GM13977 (cell line): ENCODE data around the gene CTTNBP2.
"Not testable (repeated sequence)": the region's sequence is repeated elsewhere in the genome, so short reads cannot be mapped to it uniquely, and the experiment has no call there.

Experiments used
- DNase-seq: peaks from one replicate; pipeline ENCODE4 v3.0.0; 2012; ENCODE audit warnings: low spot score
- in situ Hi-C: fragments of 300-500 bp; cut with MboI; formaldehyde crosslinking; loops from one replicate; pipeline ENCODE4 v1.12.0; 2022; ENCODE audit warnings: low sequenced_read_pairs, low pct_unique_long_range_greater_than_20kb, mixed read lengths, inconsistent platforms; ENCODE audit not compliant: unreplicated experiment
- TF ChIP-seq, protein P1 (sequence below): IDR thresholded peaks from 2 replicates; pipeline ENCODE4 v1.5.1; 2012; ENCODE audit warnings: mild to moderate bottlenecking, control low read depth; ENCODE audit not compliant: insufficient read depth; ENCODE audit errors: extremely low read depth, missing control alignments

The CTTNBP2 gene

GRCh38 chr7:117718116-117718835 lies 155.0 kb downstream of the CTTNBP2 start:
- in situ Hi-C loops, result loop anchor here (25.0 kb wide), 1 partner anchor 256 kb away; no protein-coding TSS in a partner anchor
- no peak for DNase-seq
- TF ChIP-seq, protein P1, sequence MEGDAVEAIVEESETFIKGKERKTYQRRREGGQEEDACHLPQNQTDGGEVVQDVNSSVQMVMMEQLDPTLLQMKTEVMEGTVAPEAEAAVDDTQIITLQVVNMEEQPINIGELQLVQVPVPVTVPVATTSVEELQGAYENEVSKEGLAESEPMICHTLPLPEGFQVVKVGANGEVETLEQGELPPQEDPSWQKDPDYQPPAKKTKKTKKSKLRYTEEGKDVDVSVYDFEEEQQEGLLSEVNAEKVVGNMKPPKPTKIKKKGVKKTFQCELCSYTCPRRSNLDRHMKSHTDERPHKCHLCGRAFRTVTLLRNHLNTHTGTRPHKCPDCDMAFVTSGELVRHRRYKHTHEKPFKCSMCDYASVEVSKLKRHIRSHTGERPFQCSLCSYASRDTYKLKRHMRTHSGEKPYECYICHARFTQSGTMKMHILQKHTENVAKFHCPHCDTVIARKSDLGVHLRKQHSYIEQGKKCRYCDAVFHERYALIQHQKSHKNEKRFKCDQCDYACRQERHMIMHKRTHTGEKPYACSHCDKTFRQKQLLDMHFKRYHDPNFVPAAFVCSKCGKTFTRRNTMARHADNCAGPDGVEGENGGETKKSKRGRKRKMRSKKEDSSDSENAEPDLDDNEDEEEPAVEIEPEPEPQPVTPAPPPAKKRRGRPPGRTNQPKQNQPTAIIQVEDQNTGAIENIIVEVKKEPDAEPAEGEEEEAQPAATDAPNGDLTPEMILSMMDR, result no peak

DNA sequence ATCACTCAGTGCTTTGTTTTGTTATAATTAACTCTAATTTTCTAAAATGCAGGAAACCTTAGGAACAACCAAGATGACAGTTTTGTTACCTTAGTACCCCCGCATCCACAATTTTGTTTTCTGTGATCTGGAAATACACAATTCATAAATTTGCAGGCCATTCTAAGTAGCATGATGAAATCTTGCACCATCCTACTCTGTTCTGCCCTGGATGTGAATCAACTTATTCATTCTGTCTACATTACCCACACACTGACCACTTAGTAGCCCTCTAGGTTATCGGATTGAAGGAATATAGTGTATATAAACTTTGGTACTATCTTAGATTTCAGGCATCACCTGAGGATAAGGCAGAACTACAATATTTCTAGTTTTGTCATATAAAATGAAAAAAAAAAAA lies 155.9 kb downstream of the CTTNBP2 start:
- in situ Hi-C loops, result loop anchor here (25.0 kb wide), 1 partner anchor 255 kb away; no protein-coding TSS in a partner anchor
- TF ChIP-seq, protein P1, result no peak
- no peak for DNase-seq

DNA sequence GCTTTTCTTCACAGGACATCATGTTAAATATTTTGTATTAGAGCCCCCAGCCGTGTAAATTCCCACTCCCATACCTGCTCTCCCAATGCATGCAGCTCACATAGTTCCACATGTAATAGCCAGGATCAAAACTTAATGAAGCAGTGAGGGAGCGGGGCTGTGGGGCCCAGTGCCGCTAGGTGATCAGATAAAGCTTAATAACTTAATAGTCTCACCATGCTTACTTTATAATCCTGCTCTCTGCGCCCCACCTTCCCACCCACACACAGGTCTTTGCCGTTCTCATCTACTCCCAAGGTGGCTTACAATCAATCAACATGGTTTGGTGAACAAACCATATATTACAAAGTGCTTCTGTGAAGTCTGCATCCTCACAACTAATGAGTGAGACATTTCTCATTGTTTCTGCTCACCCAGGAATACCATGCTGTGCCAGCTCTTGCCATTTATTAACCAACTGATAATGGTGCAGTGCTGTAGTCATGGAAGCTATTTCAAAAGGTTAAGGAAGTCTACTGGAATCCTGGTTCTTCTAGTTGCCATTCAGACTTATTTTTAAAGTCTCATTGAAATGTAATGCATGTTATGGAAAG lies 156.4 kb downstream of the CTTNBP2 start:
- no peak for DNase-seq
- TF ChIP-seq, protein P1, result no peak
- in situ Hi-C loops, result loop anchor here (25.0 kb wide), 1 partner anchor 255 kb away; no protein-coding TSS in a partner anchor

DNA sequence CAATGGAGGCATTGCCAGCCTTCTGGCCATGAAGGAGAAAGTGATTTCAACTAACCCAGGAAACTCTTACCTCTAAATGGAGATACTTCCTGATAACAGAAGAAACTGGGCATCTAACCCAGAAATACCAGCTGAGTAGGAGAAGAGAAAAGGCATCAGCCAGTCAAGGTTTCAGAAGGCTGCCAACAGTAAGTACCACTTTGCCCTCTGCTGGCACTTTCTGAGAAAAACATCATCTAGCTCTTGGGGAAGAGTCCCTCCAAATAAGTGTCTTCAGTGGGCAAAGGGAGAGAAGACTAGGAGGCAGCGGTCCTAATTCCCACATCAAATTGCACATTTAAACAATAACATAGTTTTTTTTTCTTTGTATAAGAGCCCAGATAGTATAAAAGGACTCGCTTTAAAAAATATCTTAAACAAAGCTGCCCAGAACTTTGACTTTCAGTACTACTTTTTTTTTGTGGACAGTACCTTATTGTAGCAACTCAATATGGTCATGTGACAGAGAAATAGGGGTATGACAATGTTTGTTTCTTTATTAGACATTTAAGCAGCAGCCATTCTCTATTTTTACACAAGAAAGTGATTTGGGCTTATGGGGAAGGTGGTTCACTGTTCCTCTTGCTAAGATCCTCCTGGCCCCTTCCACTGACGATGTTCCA lies 157.3 kb downstream of the CTTNBP2 start:
- TF ChIP-seq, protein P1, result peak; percentile 59
- DNase-seq, result peak; percentile 48
- in situ Hi-C loops, result loop anchor here (25.0 kb wide), 1 partner anchor 254 kb away; no protein-coding TSS in a partner anchor

DNA sequence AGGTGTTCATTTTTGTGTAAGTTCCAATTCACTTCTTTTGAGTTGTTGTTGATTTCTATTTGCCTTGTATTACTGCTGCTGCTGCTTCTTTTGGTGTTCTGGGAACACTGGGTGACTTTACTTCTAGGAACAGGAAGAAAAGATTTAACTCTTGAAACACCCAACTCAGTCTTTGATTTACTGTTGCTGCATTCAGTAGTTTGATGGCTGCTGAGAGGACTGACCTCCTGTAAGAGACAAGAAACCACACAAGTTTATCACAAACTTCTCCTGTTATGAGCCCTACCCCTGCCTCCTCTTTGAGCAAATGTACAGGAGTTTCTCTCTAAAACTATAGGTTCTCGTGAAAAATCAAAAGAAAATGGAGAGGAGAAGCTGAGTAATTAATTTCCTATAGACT lies 161.7 kb downstream of the CTTNBP2 start:
- DNase-seq, result no peak
- in situ Hi-C loops, result loop anchor here (25.0 kb wide), 1 partner anchor 249 kb away; no protein-coding TSS in a partner anchor
- TF ChIP-seq, protein P1, result no peak

DNA sequence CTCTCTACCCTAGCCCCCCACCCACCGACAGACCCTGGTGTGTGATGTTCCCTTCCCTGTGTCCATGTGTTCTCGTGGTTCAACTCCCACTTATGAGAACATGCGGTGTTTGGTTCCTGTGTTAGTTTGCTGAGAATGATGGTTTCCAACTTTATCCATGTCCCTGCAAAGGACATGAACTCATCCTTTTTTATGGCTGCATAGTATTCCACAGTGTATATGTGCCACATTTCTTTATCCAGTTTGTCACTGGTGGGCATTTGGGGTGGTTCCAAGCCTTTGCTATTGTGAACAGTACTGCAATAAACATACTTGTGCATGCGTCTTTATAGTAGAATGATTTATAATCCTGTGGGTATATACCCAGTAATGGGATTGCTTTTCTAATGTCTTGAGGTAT lies 165.1 kb downstream of the CTTNBP2 start:
- in situ Hi-C loops, result loop anchor here (25.0 kb wide), 1 partner anchor 246 kb away; no protein-coding TSS in a partner anchor
- DNase-seq, result not testable (repeated sequence)
